NCI-H1436 treated with DMSO at 0.1 percent for 48 hours (cell line): Measurements from ENCODE around the gene KLK2.

Experiments
- DNase-seq: peaks from one replicate; lab custom pipeline; 2025; lab: John Stamatoyannopoulos, UW

KLK2 gene

DNA sequence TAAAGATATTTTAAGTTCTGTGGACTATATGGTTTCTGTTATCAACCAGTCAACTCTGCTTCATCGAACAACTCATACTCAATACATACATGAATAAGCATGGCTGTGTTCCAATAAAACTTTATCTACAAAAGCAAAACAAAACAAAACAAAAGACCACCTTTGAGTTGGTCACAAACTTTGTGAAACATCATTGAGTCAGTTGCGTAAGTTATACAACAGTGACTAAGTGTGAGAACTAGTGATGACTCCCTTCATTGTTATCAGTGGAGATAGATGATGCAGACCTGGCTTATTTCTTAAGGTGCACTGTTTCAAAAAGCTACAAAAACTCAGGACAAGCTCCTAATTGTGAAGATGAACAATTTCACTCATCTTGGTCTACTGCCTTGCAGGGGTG lies 52.5 kb downstream of the KLK2 start:
- no peak for DNase-seq

DNA sequence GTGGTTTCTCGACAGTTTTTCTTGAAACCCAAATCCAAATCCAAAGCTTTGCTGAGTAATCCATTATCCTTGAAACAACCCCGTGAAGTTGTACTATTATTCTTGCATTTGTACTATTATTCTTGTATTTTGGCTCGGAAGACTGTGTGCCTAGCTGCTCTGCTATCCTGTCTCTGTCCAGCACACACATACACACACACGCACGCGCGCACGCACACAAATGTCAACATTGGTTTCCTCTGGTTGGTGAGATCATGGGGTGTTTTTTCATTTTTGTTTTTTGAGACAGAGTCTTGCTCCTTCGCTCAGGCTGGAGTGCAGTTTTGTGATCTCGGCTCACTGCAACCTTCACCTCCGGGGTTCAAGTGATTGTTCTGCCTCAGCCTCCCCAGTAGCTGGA lies 52.9 kb downstream of the KLK2 start:
- no peak for DNase-seq

DNA sequence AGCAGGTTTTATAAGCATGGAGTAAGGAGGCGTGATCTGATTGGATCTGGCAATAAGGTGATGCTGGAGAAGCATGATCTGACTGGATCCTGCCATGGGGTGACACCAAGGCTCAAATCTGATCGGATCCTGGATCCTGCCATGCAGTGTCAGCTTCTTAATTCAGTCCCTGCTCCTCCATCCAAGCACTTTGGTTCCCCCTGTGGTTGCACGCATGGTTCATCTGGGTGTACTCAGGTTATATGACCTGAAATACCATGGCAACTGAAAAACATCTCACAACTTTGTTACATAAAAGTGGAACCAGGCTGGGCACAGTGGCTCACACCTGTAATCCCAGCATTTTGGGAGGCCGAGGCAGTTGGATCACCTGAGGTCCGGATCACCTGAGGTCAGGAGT lies 55.6 kb downstream of the KLK2 start:
- no peak for DNase-seq
